LNCaP clone FGC (cell line): ENCODE results near the gene PLEKHM1.
"Not testable (repeated sequence)": the region's sequence is repeated elsewhere in the genome, so short reads cannot be mapped to it uniquely, and the experiment has no call there.

Experiments
- DNase-seq: peaks from one replicate; pipeline ENCODE4 v3.0.0-alpha.2; 2011; ENCODE audit warnings: low read depth
- H3K4me3 ChIP-seq: 2 replicates; pipeline ENCODE4 v1.5.1; 2011; ENCODE audit warnings: mild to moderate bottlenecking, low read depth, low read length, control low read depth
- TF ChIP-seq, protein P1 (sequence below): IDR thresholded peaks from 2 replicates; pipeline ENCODE4 v1.5.1; 2012; ENCODE audit warnings: mild to moderate bottlenecking; ENCODE audit not compliant: control insufficient read depth, insufficient read depth; ENCODE audit errors: extremely low read depth

PLEKHM1 gene

DNA sequence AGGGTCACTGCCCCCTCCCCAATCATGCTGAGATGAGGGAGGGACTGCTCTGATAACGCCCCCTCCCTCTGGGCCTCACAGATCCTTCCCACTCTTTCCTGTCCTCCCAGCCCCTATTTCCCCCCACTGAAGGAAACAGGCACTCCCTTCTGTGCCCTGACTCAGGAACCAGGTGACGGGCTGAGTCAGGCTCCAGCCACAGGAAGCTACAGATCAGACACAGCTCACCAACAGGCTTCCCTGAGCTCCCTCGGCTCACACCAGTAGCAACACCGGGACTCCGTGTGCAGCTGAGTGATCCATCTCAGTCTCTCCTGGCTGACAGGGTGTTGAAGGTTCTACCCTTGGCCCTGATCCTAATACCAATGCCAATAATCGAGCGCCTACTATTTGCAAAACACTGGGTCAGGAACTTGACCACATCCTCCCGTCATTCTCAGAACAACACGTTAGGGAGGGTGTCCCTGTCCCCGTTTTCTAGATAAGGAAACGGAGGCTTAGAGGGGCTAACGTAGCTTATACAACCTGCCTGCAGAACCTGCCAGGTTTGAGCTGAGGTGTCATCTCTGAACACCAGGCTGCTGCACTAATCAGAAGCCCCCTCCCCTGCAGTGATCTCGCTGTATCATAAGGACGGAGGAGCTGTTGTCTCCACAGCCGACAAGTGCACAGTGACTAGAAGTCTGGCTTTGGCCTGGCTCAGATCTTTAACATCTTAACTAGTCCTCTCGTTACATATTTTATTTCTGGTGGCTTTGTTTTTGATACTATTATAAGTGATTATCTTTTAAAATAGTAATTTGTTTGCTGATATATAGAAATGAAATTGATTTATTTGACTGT is 44.4 kb downstream of the PLEKHM1 start:
- not testable (repeated sequence) for H3K4me3 ChIP-seq, DNase-seq

- DNase-seq, H3K4me3 ChIP-seq: not testable (repeated sequence)
Measured at GRCh38 chr17:45444856-45445820, 45.4 kb downstream of the PLEKHM1 start.

- DNase-seq, H3K4me3 ChIP-seq: not testable (repeated sequence)
Measured at GRCh38 chr17:45444301-45444700, 46.2 kb downstream of the PLEKHM1 start.

DNA sequence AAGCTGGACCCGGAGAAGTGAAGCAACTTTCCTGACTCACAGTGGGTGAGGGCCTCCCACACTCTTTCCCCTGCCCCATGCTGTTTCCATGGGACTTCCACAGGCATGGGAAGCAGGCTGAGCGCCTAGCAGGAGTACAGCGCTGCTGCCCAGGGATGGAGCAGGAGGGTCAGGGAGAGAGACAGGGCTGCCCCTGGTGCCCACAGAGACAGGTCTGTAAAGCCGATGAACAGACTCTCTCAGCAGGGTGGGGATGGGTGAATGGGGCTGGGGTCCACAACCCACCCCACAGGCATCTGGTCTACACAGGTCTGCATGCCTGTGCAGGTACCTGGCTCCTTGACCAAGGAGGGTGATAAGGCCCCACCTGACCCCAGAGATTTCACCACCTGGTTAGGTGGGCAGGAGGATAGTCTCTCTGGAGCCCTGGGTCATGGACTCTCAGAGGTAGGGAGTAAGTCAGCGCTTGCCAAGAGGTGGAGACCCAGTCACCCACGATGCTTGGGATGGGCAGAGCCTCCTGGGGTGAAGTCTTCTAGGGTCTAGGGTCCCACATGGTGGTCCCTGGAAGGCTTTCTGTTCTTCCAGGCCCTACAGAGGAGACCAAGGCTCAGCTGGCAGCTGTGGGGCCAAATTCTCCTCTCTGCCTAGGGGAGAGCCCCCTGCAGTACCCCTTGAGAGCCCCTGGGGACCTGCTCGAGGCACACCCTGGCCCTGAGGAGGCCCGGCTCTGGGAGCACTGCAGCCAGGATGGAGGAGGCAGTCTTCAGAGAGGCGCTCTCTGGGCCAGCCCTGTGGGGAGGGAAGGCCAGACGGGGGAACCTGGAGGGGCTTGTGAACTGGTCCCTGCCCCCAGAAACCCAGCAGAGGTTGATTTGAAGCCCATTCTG is 46.9 kb downstream of the PLEKHM1 start:
- not testable (repeated sequence) for DNase-seq, H3K4me3 ChIP-seq

DNA sequence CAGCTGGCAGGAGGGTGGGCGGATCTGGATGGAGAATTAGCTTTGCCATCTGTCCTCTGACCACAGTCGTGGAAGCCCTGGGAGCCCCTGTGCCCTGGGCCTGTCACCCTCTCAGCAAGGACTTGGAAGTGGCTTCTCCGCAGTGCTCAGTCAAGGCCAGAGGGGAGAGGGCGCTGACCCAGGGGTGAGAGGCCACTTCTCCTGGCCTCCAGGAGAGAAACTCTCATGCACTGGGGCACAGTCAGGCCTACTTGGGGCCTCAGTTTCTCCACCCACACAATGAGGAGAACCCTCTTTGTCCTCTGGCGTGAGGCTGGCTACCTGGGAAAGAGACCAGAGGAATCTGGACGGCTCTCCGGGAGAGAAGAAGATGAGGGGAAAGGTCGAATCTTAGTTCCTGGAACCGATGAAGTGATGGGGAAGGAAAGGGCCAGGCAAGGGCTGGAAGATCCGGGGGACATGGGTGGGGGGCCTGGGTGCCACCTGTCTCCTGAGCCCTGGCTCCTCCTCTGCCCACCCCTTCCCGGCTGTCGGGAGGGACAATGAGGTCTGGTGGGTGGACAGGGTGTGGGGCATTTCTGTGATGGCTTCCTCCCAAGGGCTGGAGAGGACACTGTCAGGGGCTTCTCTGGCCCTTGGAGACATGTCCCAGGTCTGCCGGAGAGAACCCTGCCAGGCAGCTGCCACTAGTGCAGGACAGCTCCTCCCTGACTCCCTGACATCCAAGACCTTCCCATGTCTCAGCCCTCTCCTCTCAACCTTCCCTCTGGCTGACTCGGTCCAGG is 48.8 kb downstream of the PLEKHM1 start:
- no peak overlapping the region for H3K4me3 ChIP-seq
- TF ChIP-seq, protein P1, sequence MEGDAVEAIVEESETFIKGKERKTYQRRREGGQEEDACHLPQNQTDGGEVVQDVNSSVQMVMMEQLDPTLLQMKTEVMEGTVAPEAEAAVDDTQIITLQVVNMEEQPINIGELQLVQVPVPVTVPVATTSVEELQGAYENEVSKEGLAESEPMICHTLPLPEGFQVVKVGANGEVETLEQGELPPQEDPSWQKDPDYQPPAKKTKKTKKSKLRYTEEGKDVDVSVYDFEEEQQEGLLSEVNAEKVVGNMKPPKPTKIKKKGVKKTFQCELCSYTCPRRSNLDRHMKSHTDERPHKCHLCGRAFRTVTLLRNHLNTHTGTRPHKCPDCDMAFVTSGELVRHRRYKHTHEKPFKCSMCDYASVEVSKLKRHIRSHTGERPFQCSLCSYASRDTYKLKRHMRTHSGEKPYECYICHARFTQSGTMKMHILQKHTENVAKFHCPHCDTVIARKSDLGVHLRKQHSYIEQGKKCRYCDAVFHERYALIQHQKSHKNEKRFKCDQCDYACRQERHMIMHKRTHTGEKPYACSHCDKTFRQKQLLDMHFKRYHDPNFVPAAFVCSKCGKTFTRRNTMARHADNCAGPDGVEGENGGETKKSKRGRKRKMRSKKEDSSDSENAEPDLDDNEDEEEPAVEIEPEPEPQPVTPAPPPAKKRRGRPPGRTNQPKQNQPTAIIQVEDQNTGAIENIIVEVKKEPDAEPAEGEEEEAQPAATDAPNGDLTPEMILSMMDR = no peak
- no peak for DNase-seq

GRCh38 chr17:45440839-45441515 is 49.5 kb downstream of the PLEKHM1 start:
- DNase-seq, H3K4me3 ChIP-seq: not testable (repeated sequence)

DNA sequence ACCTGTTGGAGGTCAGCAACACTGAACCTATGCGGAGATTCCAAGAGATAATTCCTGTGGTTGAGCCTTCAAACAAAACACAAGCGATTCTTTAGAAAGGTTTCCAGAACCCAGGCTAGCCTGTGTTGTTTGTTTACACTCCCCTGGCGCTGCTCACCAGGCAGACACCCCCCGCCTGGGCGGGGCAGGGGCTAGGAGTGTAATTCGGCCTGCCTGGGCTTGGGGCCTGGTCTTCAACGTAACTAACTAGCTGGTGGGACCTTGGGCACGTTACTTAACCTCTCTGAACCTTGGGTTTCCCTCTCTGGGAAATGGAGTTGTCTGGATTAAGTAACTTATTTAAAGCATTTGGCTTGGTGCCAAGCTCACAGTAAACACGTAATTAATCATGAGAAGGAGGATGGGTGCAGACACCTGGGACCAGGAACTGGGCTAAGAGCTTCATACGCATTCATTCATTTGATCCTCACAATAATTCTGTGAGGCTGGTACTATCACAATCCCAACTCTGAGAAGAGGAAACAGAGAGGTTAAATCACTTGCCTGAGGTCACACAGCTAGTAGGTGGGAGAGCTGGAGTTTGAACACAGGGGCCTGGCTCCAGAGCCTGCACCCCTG is 50.3 kb downstream of the PLEKHM1 start:
- H3K4me3 ChIP-seq = no peak overlapping the region
- no peak for DNase-seq
- TF ChIP-seq, protein P1 = no peak

GRCh38 chr17:45438931-45439610 is 51.5 kb downstream of the PLEKHM1 start:
- TF ChIP-seq, protein P1 = no peak
- no peak overlapping the region for H3K4me3 ChIP-seq
- no peak for DNase-seq
